T follicular helper cell (primary cell): ENCODE data around the gene ARTN.

Source experiments
- DNase-seq: peaks from one replicate; pipeline ENCODE4 v3.0.0-alpha.2; 2020; ENCODE audit warnings: low read depth
- total RNA-seq, 2 experiments: gene quantifications; one replicate each; lab custom pipeline; 2026; lab: John Stamatoyannopoulos, UW

The ARTN gene, protein sequence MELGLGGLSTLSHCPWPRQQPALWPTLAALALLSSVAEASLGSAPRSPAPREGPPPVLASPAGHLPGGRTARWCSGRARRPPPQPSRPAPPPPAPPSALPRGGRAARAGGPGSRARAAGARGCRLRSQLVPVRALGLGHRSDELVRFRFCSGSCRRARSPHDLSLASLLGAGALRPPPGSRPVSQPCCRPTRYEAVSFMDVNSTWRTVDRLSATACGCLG
- 0.04 to 0.06 reads per million in 2 experiments for total RNA-seq

DNA sequence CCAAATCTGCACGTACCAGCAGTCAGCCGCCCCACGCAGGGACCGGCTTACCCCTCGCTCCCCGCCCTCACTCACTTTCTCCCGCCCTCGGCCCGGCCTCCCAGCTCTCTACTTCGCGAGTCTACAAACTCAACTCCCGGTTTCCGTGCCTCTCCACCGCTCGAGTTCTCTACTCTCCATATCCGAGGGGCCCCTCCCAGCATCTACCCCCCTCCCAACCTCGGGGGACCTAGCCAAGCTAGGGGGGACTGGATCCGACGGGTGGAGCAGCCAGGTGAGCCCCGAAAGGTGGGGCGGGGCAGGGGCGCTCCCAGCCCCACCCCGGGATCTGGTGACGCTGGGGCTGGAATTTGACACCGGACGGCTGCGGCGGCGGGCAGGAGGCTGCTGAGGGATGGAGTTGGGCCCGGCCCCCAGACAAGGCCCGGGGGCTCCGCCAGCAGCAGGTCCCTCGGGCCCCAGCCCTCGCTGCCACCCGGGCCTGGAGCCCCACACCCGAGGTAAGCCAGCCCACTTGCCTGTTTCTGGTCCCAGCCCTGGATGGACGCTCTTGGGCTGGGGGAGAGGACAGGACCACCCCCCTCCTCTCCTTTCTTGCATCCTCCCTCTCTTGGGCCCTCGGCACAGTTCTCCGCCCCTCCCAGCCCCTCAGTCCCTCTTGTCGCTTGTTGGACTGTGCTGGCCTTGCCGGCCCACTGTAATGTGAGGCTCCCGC lies at the start of gene ARTN:
ARTN (plus strand) TSS at position 416 of the 715 bp plus-strand sequence. CDS start 1,856 bp downstream, outside the sequence.
- DNase-seq = no peak

DNA sequence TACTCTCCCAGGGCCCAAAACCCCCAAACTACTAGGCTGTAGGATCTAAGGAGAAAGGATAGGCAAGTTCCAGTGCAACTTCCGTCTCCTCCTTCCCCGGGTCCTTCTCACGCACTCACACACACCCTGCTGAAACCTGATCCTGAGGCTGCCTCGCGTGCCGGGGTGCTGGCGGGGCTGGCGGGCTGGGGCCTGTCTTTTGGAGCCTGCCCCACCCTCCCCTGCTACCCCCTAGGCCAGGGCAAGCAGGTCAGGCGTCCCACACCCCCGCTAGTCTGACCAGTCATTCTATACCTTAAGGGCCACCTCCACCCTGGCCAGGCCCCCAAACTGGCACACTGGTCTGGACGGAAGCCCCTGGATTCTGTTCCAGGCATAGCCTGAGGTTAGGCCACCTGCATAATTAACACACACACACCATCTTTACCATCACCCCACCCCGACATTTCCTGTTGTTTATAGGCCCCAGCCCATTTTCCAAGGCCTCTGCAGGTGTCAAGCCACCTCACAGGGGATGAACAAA lies 48.3 kb upstream of the ARTN start:
- DNase-seq = no peak

- no peak for DNase-seq
Measured at GRCh38 chr1:43887748-43888147, 45.9 kb upstream of the ARTN start.

DNA sequence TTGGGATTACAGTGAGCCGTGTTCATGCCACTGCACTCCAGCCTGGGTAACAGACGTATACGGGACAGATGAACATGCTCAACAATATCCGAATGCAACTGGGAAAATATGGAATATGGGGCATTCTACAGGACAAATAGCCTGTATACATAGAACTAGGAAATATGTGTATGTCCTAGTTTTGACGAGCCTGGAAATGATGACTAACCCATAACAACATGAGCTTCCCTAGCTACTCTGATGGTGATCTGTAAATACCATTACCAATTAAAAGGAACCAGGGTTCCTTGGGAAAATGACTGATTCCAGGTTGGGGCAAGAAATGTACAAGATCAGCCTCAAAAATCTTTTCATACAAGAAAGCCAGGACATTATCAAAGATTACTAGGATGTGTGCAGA lies 42.8 kb upstream of the ARTN start:
- no peak for DNase-seq

- DNase-seq = no peak
Measured at GRCh38 chr1:43893006-43893405, 40.6 kb upstream of the ARTN start.

GRCh38 chr1:43898981-43899380 lies 34.6 kb upstream of the ARTN start:
- no peak for DNase-seq

DNA sequence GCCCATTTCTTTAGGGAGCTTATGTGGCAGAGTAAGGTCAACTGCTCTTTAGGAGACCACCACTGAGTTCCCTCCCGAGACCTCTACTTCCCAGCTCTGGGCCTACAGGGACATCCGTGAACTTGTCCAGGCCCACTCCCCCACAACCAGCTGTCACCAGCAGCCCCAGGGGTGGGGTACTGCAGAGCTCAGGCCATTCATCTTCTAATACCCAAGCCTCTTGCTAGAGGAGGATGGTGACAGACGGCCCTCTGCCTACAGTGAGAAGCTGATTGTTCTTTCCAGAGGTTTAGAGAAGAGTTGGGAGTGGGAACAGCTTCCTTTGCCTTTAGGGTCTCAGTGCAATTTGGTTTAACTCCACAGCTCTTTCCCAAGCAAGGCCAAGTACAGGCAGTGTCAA lies 33.2 kb upstream of the ARTN start:
- DNase-seq = no peak

DNA sequence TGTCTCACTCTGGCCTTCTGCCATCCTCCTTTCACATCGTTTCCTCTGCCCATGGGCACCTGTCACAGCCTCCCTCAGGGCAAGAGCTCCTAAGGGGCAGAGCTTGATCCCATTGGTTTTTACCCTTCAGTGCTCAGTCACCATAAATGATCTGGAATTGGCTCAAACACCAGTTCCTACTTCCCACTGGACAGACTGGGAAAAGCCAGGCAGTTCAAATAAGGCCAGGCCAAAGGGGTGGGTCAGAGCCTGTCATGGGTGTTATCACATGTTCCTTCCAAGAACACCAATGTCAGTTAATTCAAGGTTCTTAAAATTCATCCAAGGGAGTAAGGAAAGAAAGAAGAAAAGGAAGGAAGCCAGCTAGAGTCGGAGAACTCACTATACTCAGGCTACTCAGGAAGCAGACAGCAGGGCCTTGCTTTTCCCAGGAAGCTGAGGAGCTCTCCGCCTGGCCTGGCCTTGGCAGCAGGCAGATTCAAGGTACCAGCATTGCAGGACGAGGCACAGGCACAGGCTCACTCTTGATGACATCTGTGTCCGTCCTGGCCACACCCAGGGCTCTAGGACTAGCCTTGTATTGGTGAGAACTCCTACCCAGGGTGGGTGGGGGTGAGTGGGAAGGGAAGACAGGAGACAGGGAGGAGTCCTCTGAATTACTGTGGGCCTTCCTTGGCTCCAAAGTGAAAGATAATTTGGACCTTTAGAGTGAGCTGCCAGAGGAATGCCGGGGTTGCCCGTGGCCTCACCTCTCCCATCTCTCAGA lies 32.2 kb upstream of the ARTN start:
- no peak for DNase-seq

- no peak for DNase-seq
Measured at GRCh38 chr1:43902058-43902831, 31.4 kb upstream of the ARTN start.

DNA sequence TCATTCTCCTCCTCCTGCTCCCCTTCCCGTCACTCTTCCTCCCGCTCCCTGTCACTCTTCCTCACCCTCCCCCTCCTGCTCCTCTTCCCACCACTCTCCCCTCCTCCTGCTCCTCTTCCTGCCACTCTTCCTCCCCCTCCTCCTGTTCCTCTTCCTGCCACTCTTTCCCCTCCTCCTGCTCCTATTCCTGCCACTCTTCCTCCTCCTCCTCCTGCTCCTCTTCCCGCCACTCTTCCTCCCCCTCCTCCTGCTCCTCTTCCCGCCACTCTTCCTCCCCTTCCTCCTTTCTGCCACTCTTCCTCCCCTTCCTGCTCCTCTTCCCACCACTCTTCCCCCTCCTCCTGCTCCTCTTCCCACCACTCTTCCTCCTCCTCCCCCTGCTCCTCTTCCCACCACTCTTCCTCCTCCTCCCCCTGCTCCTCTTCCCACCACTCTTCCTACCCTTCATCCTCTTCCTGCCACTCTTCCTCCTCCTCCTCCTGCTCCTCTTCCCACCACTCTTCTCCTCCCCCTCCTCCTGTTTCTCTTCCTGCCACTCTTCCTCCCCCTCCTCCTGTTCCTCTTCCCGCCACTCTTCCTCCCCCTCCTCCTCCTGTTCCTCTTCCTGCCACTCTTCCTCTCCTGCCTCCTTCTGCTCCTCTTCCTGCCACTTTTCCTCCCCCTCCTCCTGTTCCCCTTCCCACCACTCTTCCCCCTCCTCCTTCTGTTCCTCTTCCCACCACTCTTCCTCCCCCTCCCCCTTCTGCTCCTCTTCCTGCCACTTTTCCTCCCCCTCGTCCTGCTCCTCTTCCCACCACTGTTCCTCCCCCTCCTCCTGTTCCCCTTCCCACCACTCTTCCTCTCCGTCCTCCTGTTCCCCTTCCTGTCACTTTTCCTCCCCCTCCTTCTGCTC lies 28.7 kb upstream of the ARTN start:
- DNase-seq = no peak

DNA sequence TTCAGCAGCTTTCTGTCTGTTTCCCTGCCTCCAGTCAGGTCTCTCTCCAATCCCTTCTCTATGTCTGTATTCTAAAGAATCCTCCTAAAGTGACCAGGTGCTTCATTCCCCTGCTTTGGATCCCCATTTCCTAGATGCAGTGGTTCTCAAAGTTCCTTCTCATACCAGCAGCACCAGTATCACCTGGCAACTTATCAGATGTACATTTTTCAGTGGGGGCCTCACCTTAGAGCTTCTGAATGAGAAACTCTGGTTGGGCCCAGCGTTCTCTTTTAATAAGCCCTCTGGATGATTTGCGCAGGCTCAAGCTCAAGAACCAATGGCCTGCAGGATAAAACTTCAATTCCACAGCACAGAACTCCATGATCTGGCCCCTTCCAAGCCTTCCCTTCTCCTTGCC lies 25.4 kb upstream of the ARTN start:
- DNase-seq = no peak

DNA sequence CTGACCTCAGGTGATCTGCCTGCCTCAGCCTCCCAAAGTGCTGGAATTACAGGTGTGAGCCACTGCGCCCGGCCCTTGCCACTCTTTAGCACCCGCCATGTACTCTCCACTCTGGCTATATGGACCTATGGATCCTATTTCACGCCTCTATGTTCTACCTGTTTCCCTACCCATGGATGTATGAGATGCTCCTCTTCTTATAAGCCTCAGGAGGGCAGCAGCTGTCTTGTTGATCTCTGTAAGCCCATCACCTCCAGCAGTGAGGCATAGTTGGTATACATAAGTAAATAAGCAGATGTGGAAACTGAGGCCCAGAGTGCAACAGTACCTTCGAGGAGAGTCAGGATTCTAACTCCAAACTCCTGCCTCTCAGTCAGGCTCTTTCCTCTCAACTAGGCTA lies 24.7 kb upstream of the ARTN start:
- no peak for DNase-seq

GRCh38 chr1:43910343-43910742 lies 23.3 kb upstream of the ARTN start:
- DNase-seq = no peak

DNA sequence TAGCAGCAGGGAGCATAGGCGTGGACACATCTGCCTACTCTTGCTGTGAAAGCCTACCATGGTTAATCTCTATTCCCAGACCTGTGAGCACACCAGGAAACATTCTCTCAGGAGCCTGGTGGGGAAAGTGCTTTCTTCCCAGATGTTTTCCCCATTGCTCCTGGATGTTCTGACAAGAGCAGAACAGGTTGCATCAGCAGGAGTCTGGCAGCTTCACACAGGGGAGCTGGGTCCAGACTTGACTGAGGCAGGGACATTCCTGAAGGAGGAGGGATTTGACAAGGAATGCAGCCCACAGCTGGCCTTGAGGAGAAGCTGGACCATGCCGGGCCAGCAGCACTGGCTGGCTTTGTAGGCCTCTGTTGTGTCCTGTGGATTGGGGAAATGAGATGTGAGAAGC lies 21.0 kb upstream of the ARTN start:
- no peak for DNase-seq

DNA sequence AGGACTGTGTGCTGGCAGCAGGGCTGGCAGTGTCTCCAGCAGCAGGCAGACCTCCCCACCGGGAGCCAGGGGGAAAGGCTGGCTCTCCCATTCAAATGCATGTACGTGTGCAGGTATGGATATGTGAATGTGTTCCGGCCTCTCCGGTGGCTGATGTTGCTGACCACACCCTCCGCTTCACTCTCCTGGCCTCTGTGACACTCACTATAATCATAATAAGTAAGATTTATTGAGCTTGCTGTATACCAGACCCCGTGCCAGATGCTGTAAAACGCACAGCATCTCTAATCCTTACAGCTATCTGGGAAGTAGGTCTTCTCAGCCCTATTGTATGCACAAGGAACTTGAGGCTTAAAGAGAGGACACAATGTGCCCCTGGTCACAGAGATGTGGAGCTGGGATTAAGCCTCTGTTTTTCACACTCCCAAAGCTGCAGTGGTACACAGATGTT lies 20.5 kb upstream of the ARTN start:
- DNase-seq = no peak

DNA sequence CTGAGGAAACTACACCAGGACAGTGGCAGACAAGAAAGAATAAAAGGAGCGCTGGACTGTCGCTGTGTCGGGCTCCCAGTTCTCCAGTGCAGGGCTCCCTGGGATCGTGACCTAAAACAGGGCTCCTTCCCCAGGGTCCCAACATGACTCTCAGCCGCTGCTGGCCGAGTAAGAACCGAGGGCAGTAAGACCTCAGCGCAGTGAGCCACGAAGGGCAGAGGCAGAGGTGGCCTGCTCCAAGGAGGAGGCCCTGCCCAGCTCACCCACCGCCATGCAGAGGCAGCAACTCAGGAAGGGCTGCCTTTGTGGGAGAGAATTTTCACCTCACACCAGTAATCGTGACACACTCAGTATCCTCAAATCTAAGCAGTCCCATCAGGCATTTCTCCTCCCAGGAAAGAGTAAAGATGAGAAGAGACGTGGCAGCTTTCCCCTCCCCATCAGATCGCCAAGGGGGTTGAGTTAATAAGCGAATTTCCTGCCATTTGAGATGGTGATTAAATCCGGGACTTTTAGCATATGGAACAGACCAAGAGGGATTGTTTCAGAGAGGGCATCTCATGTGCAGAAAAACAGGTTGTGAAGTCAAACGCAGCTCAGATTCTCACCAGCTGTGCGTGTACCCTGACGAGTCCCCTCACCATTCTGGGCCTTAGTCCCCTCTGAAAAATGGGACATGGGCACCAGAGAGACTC lies 19.8 kb upstream of the ARTN start:
- DNase-seq = no peak

GRCh38 chr1:43914576-43915525 lies 18.8 kb upstream of the ARTN start:
- DNase-seq = no peak

DNA sequence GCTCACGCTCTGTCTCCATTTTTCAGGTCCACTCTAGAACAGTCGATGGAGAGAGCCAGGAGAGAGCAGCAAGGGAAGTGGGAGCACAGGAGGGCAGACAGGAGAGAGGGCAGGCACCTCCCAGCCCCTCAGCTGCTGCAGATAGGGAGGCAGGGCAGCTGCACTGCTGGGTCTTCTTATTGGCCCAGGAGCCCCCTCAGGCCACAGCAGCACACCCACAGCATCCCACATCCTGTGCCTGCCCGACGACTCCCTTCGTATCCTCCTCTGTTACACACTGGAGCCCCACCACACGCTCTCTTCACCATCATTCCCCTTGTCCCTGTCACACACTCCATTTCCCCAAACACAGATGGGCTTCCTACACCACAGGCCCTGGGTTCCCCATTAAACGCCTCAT lies 13.7 kb upstream of the ARTN start:
- no peak for DNase-seq

DNA sequence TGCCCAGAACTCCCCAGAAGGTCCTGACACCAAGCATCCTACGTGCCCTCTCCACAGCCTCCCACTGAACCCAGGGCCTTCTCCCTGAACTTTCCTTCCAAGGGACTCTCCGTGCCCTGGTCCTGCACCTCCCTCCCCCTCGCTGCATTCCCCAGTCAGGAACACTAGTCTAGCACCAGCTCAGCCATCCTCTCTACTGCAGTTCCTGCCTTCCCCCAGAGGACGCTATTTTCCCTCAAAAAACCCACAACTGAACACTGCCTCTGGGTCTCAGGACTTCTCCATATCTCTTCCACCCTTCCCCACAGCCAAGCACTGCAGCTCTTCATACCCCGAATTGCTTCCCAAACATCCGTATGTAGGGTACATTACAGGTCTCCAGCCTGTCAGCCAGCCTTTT lies 12.6 kb upstream of the ARTN start:
- no peak for DNase-seq
